K562 (cell line): ENCODE data around the gene TRIM14. TPM values are rescaled to one million over a fixed set of nuclear protein-coding genes. Genes with fewer than 3 reads are reported as not detected.

ENCODE experiments used
- ATAC-seq: fragments of 200-7000 bp; cut with Tn5 transposase; 3 replicates; pipeline ENCODE4 v1.9.1; 2020; ENCODE audit warnings: moderate library complexity
- BruUV-seq: library from RNA; stranded (reverse); fragments of 400-500 nt; replicated peaks from 2 replicates; lab custom pipeline; 2021; lab: Mats Ljungman, UMichigan
- CTCF ChIA-PET: fragments of 300-600 bp; formaldehyde crosslinking; extraction: SDS; loops from one replicate; lab custom pipeline; 2021; ENCODE audit warnings: low intra/inter-chr PET ratio; lab: Yijun Ruan, JAX
- POLR2A ChIA-PET: fragments of 300-600, 350-650 bp; sonication (Branson Sonifier 250); formaldehyde crosslinking; extraction: SDS; loops from one replicate; lab custom pipeline; 2021; ENCODE audit warnings: antibody characterized with exemption, inconsistent platforms; lab: Yijun Ruan, JAX
- DNase-seq, 4 experiments: peaks; one replicate each; pipeline versions ENCODE4 v3.0.0 to v3.0.0-alpha.2; 2011 to 2018; ENCODE audit warnings: low spot score in 3 of 4, mixed read lengths in 3 of 4; ENCODE audit errors: extremely low read depth in 1 of 4
- FAIRE-seq: peaks from 2 replicates; lab custom pipeline; 2011; peaks lifted over from hg19 to GRCh38; lab: Jason Lieb, UNC
- H2AFZ ChIP-seq: 2 replicates; pipeline ENCODE4 v1.6.0; 2011; ENCODE audit warnings: low read depth, low read length, control low read depth, inconsistent platforms
- H3K27ac ChIP-seq: fragments of 200-600 bp; 3 replicates; pipeline ENCODE4 v1.8.0; 2011; ENCODE audit warnings: low read depth, mild to moderate bottlenecking, control low read depth, inconsistent platforms, low read length, moderate library complexity, mixed read lengths; ENCODE audit errors: extremely low read depth
- H3K27me3 ChIP-seq, 2 experiments: fragments of 300-600 bp in 1 of 2; 2 replicates in 1 of 2; 3 replicates in 1 of 2; pipeline versions ENCODE4 v1.6.0 to v1.8.0; 2011; ENCODE audit warnings: inconsistent platforms in 2 of 2, low read length in 2 of 2, mild to moderate bottlenecking in 1 of 2, mixed read lengths in 1 of 2, moderate library complexity in 1 of 2; ENCODE audit not compliant: control insufficient read depth in 2 of 2, insufficient read depth in 2 of 2
- H3K36me3 ChIP-seq: fragments of 300-600 bp; 3 replicates; pipeline ENCODE4 v1.8.0; 2011; ENCODE audit warnings: mild to moderate bottlenecking, low read length, inconsistent platforms; ENCODE audit not compliant: control insufficient read depth, insufficient read depth
- H3K4me1 ChIP-seq, 2 experiments: fragments of 200-600 bp in 1 of 2; replicated peaks in 1 of 2; 2 replicates in 1 of 2; 3 replicates in 1 of 2; pipeline versions ENCODE4 v1.5.1 to v1.8.0; 2011; ENCODE audit warnings: inconsistent platforms in 2 of 2, low read length in 2 of 2, mild to moderate bottlenecking in 1 of 2, mixed read lengths in 1 of 2, moderate library complexity in 1 of 2; ENCODE audit not compliant: control insufficient read depth in 2 of 2, insufficient read depth in 2 of 2
- H3K4me2 ChIP-seq: 2 replicates; pipeline ENCODE4 v1.6.1; 2011; ENCODE audit warnings: low read length, control low read depth, inconsistent platforms, mixed read lengths; ENCODE audit not compliant: insufficient read depth
- H3K4me3 ChIP-seq: fragments of 200-600 bp; sonication (generic), shearing (Covaris generic); 2 replicates; pipeline ENCODE4 v1.5.1; 2016; ENCODE audit warnings: control low read depth, inconsistent platforms
- H3K79me2 ChIP-seq: fragments of 200-600 bp; 3 replicates; pipeline ENCODE4 v1.8.0; 2011; ENCODE audit warnings: low read length, inconsistent platforms; ENCODE audit not compliant: control insufficient read depth, insufficient read depth
- H3K9ac ChIP-seq, 2 experiments: 2 replicates each; pipeline versions ENCODE4 v1.6.0 to v1.6.1; 2011; ENCODE audit warnings: low read depth in 2 of 2, low read length in 2 of 2, control low read depth in 1 of 2, inconsistent platforms in 1 of 2, mild to moderate bottlenecking in 1 of 2, mixed read lengths in 1 of 2; ENCODE audit not compliant: insufficient read depth in 1 of 2
- H3K9me1 ChIP-seq: one replicate; pipeline ENCODE4 v1.6.0; 2011; ENCODE audit warnings: inconsistent platforms, mild to moderate bottlenecking, low read length, moderate library complexity; ENCODE audit not compliant: control insufficient read depth, insufficient read depth
- H3K9me3 ChIP-seq: replicated peaks from 2 replicates; pipeline ENCODE4 v1.5.1; 2011; ENCODE audit warnings: low read depth, low read length, inconsistent platforms; ENCODE audit not compliant: control insufficient read depth, insufficient read depth
- H4K20me1 ChIP-seq: replicated peaks from 2 replicates; pipeline ENCODE4 v1.6.1; 2011; ENCODE audit warnings: low read length, inconsistent platforms, mixed read lengths; ENCODE audit not compliant: control insufficient read depth, insufficient read depth
- ARID3B ChIP-seq: fragments of 250-450 bp; sonication (Bioruptor Pico); IDR thresholded peaks from 2 replicates; pipeline ENCODE4 v1.4.0; 2020; ENCODE audit warnings: borderline replicate concordance
- DDX20 ChIP-seq: fragments of 450-650 bp; IDR thresholded peaks from 2 replicates; pipeline ENCODE4 v1.6.1; 2016; ENCODE audit warnings: missing genetic modification characterization, low read depth, mild to moderate bottlenecking, missing compliant biosample characterization, moderate library complexity
- DEAF1 ChIP-seq: fragments of 450-650 bp; formaldehyde crosslinking; IDR thresholded peaks from 2 replicates; pipeline ENCODE4 v1.4.0; 2020; ENCODE audit warnings: mild to moderate bottlenecking, moderate library complexity
- LCOR ChIP-seq: sonication (generic); formaldehyde crosslinking; IDR thresholded peaks from 2 replicates; pipeline ENCODE4 v1.8.0; 2022; ENCODE audit warnings: mild to moderate bottlenecking, missing genetic modification reagents
- MYNN ChIP-seq, 2 experiments: sonication (generic); formaldehyde crosslinking in 1 of 2; IDR thresholded peaks; 2 replicates each; pipeline versions ENCODE4 v1.5.0 to v1.6.1; 2016 to 2020; ENCODE audit warnings: antibody characterized with exemption in 1 of 2, missing genetic modification reagents in 1 of 2
- OTX1 ChIP-seq: fragments of 450-650 bp; formaldehyde crosslinking; IDR thresholded peaks from 2 replicates; pipeline ENCODE4 v1.4.0; 2022; ENCODE audit warnings: mild to moderate bottlenecking
- PYGO2 ChIP-seq: fragments of 450-650 bp; IDR thresholded peaks from 2 replicates; pipeline ENCODE4 v1.6.1; 2016; ENCODE audit warnings: mild to moderate bottlenecking, missing genetic modification characterization, moderate library complexity, missing compliant biosample characterization
- RBM39 ChIP-seq: fragments of 200-400 bp; formaldehyde crosslinking; optimal IDR thresholded peaks from 2 replicates; pipeline ENCODE3; 2018; ENCODE audit warnings: low read depth, low read length
- RUNX1 ChIP-seq: sonication (generic); IDR thresholded peaks from 2 replicates; pipeline ENCODE4 v1.6.1; 2016; ENCODE audit warnings: antibody characterized with exemption, low read depth
- ZNF184 ChIP-seq: sonication (generic); formaldehyde crosslinking; IDR thresholded peaks from 2 replicates; pipeline ENCODE4 v1.5.0; 2020; ENCODE audit warnings: missing genetic modification reagents
- WGBS: fragments of 100-300 bp; shearing (Covaris generic); methylation state at CpG from one replicate; pipeline ENCODE4 v1.1.6; 2016; ENCODE audit warnings: low coverage, mixed read lengths; ENCODE audit not compliant: insufficient coverage; ENCODE audit errors: missing lambda C conversion rate; 5-methylcytosine and 5-hydroxymethylcytosine counted together
- in situ Hi-C: fragments of 300-500 bp; cut with MboI; formaldehyde crosslinking; loops from 4 replicates; pipeline ENCODE4 v1.15.0; 2018; ENCODE audit warnings: inconsistent platforms, mixed read lengths
- intact Hi-C: fragments of 100-400 bp; cut with micrococcal nuclease; formaldehyde crosslinking; loops from 2 replicates; pipeline ENCODE4 v1.14.2; 2022
- polyA plus RNA-seq, 8 experiments: library from polyadenylated mRNA; depleted of rRNA in 4 of 8; stranded (reverse) in 5 of 8; unstranded in 3 of 8; fragments of >200 nt; fragmentation: Nextera tagmentation in 2 of 8; fragmentation: Illumina TruSeq in 1 of 8; extraction: Ambion mirVana in 2 of 8; extraction: Trizol in 1 of 8; gene quantifications; 2 replicates each; pipeline versions ENCODE4 v1.2.1 to v1.2.3, GENCODE V29; 2011 to 2014; ENCODE audit warnings: inconsistent platforms in 1 of 8, missing spikeins in 1 of 8
- total RNA-seq, 7 experiments: library from RNA; depleted of rRNA in 6 of 7; stranded (reverse); fragments of >200 nt in 6 of 7; fragmentation: Illumina TruSeq in 2 of 7; extraction: Trizol in 2 of 7; gene quantifications; 2 replicates each; pipeline versions ENCODE4 v1.2.1 to v1.2.3, GENCODE V29; 2011 to 2021; ENCODE audit warnings: low replicate concordance in 1 of 7
- TF ChIP-seq, protein P1 (sequence below): fragments of 450-650 bp; IDR thresholded peaks from 2 replicates; pipeline ENCODE4 v1.6.1; 2016
- TF ChIP-seq, protein P2 (sequence below): fragments of 250-450 bp; sonication (Bioruptor Pico); IDR thresholded peaks from 2 replicates; pipeline ENCODE4 v1.4.0; 2020; ENCODE audit warnings: mild to moderate bottlenecking, moderate library complexity, borderline replicate concordance

The TRIM14 gene
- total and polyA plus RNA-seq, 9 of the 15 experiments (the other 6 are each of a cell fraction or from before 2014, with no cell fraction given) = 7.6 to 41.0 (median 17.9) TPM

DNA sequence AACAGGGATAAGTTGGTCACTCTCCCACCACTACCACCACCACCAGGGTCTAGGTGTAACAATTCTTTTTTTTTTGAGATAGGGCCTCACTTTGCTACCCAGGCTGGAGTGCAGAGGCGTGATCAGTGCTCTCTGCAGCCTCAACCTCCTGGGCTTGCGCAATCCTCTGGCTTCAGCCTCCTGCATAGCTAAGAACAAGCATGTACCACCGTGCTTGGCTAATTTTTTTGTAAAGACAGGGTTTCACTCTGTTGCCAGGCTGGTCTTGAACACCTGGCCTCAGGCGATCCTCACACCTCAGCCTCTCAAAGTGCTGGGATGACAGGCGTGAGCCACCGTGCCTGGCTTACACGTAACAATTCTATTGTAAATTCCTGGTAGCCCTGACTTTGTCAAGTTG is 45.9 kb upstream of the TRIM14 start:
- WGBS = 87% methylated on average over 7 of the region's 7 CpGs
- no peak for FAIRE-seq
- CTCF ChIA-PET = no interaction called here

More for the DNA sequence above, 45.9 kb upstream of the TRIM14 start:
- POLR2A ChIA-PET = interaction anchor here (1.1 kb wide), 1 partner anchor 13 kb away, joined by 4 read pairs; no protein-coding TSS in a partner anchor
- Histone ChIP-seq H3K79me2 (peaks cover 31% of the 10 kb centered on the region), H3K4me2 (no peak overlapping the region), H3K9me3 (no peaks in the 10 kb centered on the region), H3K4me3 (no peak overlapping the region), H3K36me3 (no peaks in the 10 kb centered on the region; the same call in 2 of the 3 replicates), H3K9me1 (peaks cover under 1% of the 10 kb centered on the region), H3K4me1 (peaks cover 15 to 18% of the 10 kb centered on the region in 2 experiments), H2AFZ (no peak overlapping the region), H3K9ac (peak overlapping the region in 1 of 2 experiments; percentile 38; a peak in 1 of 4 replicates), H3K27me3 (no peaks in the 10 kb centered on the region), H4K20me1 (peaks cover 21% of the 10 kb centered on the region), H3K27ac (no peak overlapping the region)
- in situ Hi-C loops = no loop called here
- TF ChIP-seq ZNF184 = no peak
- TF ChIP-seq DEAF1 (CRISPR knock-in tag) = no peak
- TF ChIP-seq ARID3B (CRISPR knock-in tag) = no peak
- TF ChIP-seq, protein P1, sequence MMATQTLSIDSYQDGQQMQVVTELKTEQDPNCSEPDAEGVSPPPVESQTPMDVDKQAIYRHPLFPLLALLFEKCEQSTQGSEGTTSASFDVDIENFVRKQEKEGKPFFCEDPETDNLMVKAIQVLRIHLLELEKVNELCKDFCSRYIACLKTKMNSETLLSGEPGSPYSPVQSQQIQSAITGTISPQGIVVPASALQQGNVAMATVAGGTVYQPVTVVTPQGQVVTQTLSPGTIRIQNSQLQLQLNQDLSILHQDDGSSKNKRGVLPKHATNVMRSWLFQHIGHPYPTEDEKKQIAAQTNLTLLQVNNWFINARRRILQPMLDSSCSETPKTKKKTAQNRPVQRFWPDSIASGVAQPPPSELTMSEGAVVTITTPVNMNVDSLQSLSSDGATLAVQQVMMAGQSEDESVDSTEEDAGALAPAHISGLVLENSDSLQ = no peak
- TF ChIP-seq PYGO2 (tag) = no peak
- TF ChIP-seq, protein P2, sequence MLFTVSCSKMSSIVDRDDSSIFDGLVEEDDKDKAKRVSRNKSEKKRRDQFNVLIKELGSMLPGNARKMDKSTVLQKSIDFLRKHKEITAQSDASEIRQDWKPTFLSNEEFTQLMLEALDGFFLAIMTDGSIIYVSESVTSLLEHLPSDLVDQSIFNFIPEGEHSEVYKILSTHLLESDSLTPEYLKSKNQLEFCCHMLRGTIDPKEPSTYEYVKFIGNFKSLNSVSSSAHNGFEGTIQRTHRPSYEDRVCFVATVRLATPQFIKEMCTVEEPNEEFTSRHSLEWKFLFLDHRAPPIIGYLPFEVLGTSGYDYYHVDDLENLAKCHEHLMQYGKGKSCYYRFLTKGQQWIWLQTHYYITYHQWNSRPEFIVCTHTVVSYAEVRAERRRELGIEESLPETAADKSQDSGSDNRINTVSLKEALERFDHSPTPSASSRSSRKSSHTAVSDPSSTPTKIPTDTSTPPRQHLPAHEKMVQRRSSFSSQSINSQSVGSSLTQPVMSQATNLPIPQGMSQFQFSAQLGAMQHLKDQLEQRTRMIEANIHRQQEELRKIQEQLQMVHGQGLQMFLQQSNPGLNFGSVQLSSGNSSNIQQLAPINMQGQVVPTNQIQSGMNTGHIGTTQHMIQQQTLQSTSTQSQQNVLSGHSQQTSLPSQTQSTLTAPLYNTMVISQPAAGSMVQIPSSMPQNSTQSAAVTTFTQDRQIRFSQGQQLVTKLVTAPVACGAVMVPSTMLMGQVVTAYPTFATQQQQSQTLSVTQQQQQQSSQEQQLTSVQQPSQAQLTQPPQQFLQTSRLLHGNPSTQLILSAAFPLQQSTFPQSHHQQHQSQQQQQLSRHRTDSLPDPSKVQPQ (CRISPR knock-in tag) = no peak
- TF ChIP-seq MYNN (IDR thresholded peaks at IDR 0.05) = no peak
- no peak for TF ChIP-seq MYNN (CRISPR knock-in tag; IDR thresholded peaks at IDR 0.05)
- no peak for TF ChIP-seq RBM39
- no peak for TF ChIP-seq LCOR (CRISPR knock-in tag)
- no peak for TF ChIP-seq RUNX1
- TF ChIP-seq OTX1 (CRISPR knock-in tag) = no peak
- no peak for TF ChIP-seq DDX20 (tag)
- no TSS peak for BruUV-seq
- intact Hi-C loops = loop anchor here (5.0 kb wide), 1 partner anchor 742 kb away; no protein-coding TSS in a partner anchor
- DNase-seq (no peak), ATAC-seq (no peak)
